ENCODE data around the gene INSIG2.

GRCh38 chr2:118084491-118085089 lies 3.7 kb upstream of the INSIG2 start:
- TF ChIP-seq CTCF (IDR thresholded peaks at IDR 0.05) = no peak
- TF ChIP-seq POLR2A (IDR thresholded peaks at IDR 0.05) = no peak

Measured in tibial nerve (tissue), 3 donors.